ENCODE measurements around the gene FCHO2.

The FCHO2 gene

DNA sequence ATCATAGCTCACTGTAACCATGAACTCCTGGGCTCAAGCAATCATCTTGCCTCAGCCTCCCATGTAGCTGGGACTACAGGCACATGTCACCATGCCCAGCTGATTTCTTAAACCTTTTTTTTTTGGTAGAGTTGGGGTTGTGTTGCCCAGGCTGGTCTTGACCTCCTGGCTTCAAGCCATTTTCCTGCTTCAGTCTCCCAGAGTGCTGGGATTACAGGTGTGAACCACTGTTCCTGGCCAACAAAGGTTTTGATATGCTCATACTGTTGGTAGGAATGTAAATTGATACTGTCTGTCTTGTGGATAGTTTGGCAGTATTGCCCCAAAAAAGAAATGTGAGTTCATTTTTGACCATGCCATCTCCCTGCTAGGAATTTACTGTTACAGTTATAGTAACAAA lies 87.2 kb downstream of the FCHO2 start:
- no peak for TF ChIP-seq CTCF (IDR thresholded peaks at IDR 0.05; ENCODE audit: low read depth, low read length)
- DNase-seq (ENCODE audit: low read depth): no peak
- H3K4me3 ChIP-seq (ENCODE audit: low read depth, low read length): no peak overlapping the region

DNA sequence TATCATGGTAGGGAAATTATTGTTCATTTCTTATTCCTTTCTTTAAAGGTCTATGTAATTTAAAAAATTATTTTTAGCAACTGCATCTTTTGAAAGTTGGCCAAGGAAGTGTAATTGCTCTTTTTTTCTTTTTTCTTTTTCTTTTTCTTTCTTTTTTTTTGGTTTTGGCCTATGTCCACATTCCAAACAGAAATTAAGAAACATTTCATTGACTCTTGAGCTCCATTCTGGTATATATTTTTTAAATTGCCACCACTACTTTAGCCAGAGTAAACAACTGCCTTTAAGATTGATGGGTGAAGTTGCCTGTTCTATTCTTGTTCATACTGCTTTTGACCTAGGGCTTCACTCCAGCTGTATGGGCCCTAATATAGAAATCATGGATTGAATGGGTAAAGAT lies 88.7 kb downstream of the FCHO2 start:
- DNase-seq (ENCODE audit: low read depth): no peak
- TF ChIP-seq, protein P1, sequence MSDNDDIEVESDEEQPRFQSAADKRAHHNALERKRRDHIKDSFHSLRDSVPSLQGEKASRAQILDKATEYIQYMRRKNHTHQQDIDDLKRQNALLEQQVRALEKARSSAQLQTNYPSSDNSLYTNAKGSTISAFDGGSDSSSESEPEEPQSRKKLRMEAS (IDR thresholded peaks at IDR 0.05; ENCODE audit: low read depth, low read length): no peak
- TF ChIP-seq CTCF (IDR thresholded peaks at IDR 0.05; ENCODE audit: low read depth, low read length) (no peak), POLR2A (IDR thresholded peaks at IDR 0.05; ENCODE audit: extremely low read depth, insufficient read length) (no peak), MYC (IDR thresholded peaks at IDR 0.05; ENCODE audit: low read depth, low read length) (no peak)
- no peak overlapping the region for H3K4me3 ChIP-seq (ENCODE audit: low read depth, low read length)

- DNase-seq (ENCODE audit: low read depth): no peak
- TF ChIP-seq, protein P1 (IDR thresholded peaks at IDR 0.05; ENCODE audit: low read depth, low read length): no peak
- TF ChIP-seq CTCF (IDR thresholded peaks at IDR 0.05; ENCODE audit: low read depth, low read length) (no peak), MYC (IDR thresholded peaks at IDR 0.05; ENCODE audit: low read depth, low read length) (no peak), POLR2A (IDR thresholded peaks at IDR 0.05; ENCODE audit: extremely low read depth, insufficient read length) (no peak)
Measured at GRCh38 chr5:73045623-73046022, 89.8 kb downstream of the FCHO2 start.

GRCh38 chr5:73061593-73061992 lies 105.8 kb downstream of the FCHO2 start:
- DNase-seq (ENCODE audit: low read depth): no peak
- TF ChIP-seq, protein P1 (IDR thresholded peaks at IDR 0.05; ENCODE audit: low read depth, low read length): no peak
- TF ChIP-seq MYC (IDR thresholded peaks at IDR 0.05; ENCODE audit: low read depth, low read length) (no peak), CTCF (IDR thresholded peaks at IDR 0.05; ENCODE audit: low read depth, low read length) (no peak), POLR2A (IDR thresholded peaks at IDR 0.05; ENCODE audit: extremely low read depth, insufficient read length) (no peak)

More at GRCh38 chr5:73045623-73046022, 89.8 kb downstream of the FCHO2 start:
- no peak overlapping the region for H3K4me3 ChIP-seq (ENCODE audit: low read depth, low read length)

DNA sequence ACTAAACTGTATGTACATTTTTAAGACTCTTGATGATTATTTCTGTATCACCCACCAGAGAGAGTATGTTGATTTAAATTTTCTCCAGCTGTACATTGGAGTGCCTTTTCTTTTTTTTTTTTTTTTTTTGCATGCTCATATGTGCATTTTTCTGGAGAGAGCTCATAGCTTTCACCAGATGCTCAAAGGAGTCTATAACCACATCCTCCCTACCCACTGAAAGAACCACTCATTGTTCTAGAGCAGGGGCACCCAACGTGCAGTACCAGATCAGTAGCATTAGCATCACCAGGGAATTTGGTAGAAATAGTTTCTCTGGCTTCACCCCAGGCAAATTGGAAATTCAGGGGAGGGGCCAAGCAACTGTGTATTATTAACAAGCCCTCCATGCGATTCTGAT lies 110.6 kb downstream of the FCHO2 start:
- DNase-seq (ENCODE audit: low read depth): no peak
- TF ChIP-seq CTCF (IDR thresholded peaks at IDR 0.05; ENCODE audit: low read depth, low read length) (no peak), POLR2A (IDR thresholded peaks at IDR 0.05; ENCODE audit: extremely low read depth, insufficient read length) (no peak), MYC (IDR thresholded peaks at IDR 0.05; ENCODE audit: low read depth, low read length) (no peak)
- TF ChIP-seq, protein P1 (IDR thresholded peaks at IDR 0.05; ENCODE audit: low read depth, low read length): no peak
- H3K4me3 ChIP-seq (ENCODE audit: low read depth, low read length): no peak overlapping the region

More at GRCh38 chr5:73061593-73061992, 105.8 kb downstream of the FCHO2 start:
- no peak overlapping the region for H3K4me3 ChIP-seq (ENCODE audit: low read depth, low read length)

GRCh38 chr5:73067213-73067612 lies 111.4 kb downstream of the FCHO2 start:
- TF ChIP-seq CTCF (IDR thresholded peaks at IDR 0.05; ENCODE audit: low read depth, low read length): no peak
- TF ChIP-seq MYC (IDR thresholded peaks at IDR 0.05; ENCODE audit: low read depth, low read length): no peak

More at GRCh38 chr5:73067213-73067612, 111.4 kb downstream of the FCHO2 start:
- no peak for DNase-seq (ENCODE audit: low read depth)
- no peak overlapping the region for H3K4me3 ChIP-seq (ENCODE audit: low read depth, low read length)
